NOMO-1 treated with dmso at 0.1 percent for 144 hours (cell line): ENCODE data around the gene EGLN3.

Experiments
- DNase-seq: peaks from one replicate; lab custom pipeline; 2025; ENCODE audit not compliant: unreplicated experiment; lab: John Stamatoyannopoulos, UW

Gene EGLN3

GRCh38 chr14:33915682-33916081 is 35.2 kb downstream of the EGLN3 start:
- DNase-seq: no peak

- no peak for DNase-seq
Measured at GRCh38 chr14:33914676-33915516, 36.0 kb downstream of the EGLN3 start.

- DNase-seq: no peak
Measured at GRCh38 chr14:33911046-33911445, 39.8 kb downstream of the EGLN3 start.

GRCh38 chr14:33910435-33910834 is 40.4 kb downstream of the EGLN3 start:
- no peak for DNase-seq

- DNase-seq: no peak
Measured at GRCh38 chr14:33909380-33910084, 41.3 kb downstream of the EGLN3 start.

- DNase-seq: no peak
Measured at GRCh38 chr14:33908540-33909223, 42.2 kb downstream of the EGLN3 start.

GRCh38 chr14:33906968-33907367 is 43.9 kb downstream of the EGLN3 start:
- no peak for DNase-seq

- no peak for DNase-seq
Measured at GRCh38 chr14:33904609-33905008, 46.3 kb downstream of the EGLN3 start.

GRCh38 chr14:33903369-33903768 is 47.5 kb downstream of the EGLN3 start:
- no peak for DNase-seq

- no peak for DNase-seq
Measured at GRCh38 chr14:33902363-33902762, 48.5 kb downstream of the EGLN3 start.

- DNase-seq: no peak
Measured at GRCh38 chr14:33901426-33902155, 49.3 kb downstream of the EGLN3 start.

GRCh38 chr14:33900706-33901105 is 50.2 kb downstream of the EGLN3 start:
- DNase-seq: no peak

- no peak for DNase-seq
Measured at GRCh38 chr14:33899723-33900341, 51.0 kb downstream of the EGLN3 start.

GRCh38 chr14:33897878-33898535 is 52.9 kb downstream of the EGLN3 start:
- DNase-seq: no peak

- DNase-seq: no peak
Measured at GRCh38 chr14:33897382-33897781, 53.5 kb downstream of the EGLN3 start.

- DNase-seq: no peak
Measured at GRCh38 chr14:33894339-33894738, 56.5 kb downstream of the EGLN3 start.

GRCh38 chr14:33891700-33892099 is 59.2 kb downstream of the EGLN3 start:
- no peak for DNase-seq

GRCh38 chr14:33884916-33885315 is 66.0 kb downstream of the EGLN3 start:
- no peak for DNase-seq

GRCh38 chr14:33880330-33880729 is 70.5 kb downstream of the EGLN3 start:
- no peak for DNase-seq

- no peak for DNase-seq
Measured at GRCh38 chr14:33879684-33880286, 71.1 kb downstream of the EGLN3 start.
